Pancreas (tissue), 10 donors: ENCODE measurements around the gene MSRB3. TPM values are rescaled to one million over a fixed set of nuclear protein-coding genes. Genes with fewer than 3 reads are reported as not detected.

Experiments used
- ATAC-seq, 4 donors: fragments of 200-7000 bp; cut with Tn5 transposase; one replicate each; pipeline versions ENCODE4 v1.8.0 to v1.9.1; 2020; ENCODE audit warnings: mild to moderate bottlenecking in 4 of 4, moderate library complexity in 4 of 4
- DNase-seq, 6 donors: peaks; one replicate each; pipeline ENCODE4 v3.0.0-alpha.2; 2020
- FAIRE-seq: peaks from 2 replicates; lab custom pipeline; 2012; peaks lifted over from hg19 to GRCh38; lab: Jason Lieb, UNC
- H3K27ac ChIP-seq, 4 donors: fragments of 200-600 bp; sonication (generic); 1 replicate in 3 of 4; 2 replicates in 1 of 4; pipeline versions ENCODE4 v1.5.0 to v1.8.0; 2020
- H3K27me3 ChIP-seq, 4 donors: fragments of 200-600 bp; one replicate each; pipeline ENCODE4 v1.8.0; 2021
- H3K36me3 ChIP-seq, 3 donors: fragments of 200-600 bp; sonication (generic) in 1 of 3; one replicate each; pipeline versions ENCODE4 v1.5.0 to v1.8.0; 2020 to 2021
- H3K4me1 ChIP-seq, 3 donors: fragments of 200-600 bp; one replicate each; pipeline ENCODE4 v1.8.0; 2021
- H3K4me3 ChIP-seq, 4 donors: fragments of 200-600 bp; sonication (generic) in 2 of 4; one replicate each; pipeline versions ENCODE4 v1.5.0 to v1.8.0; 2020 to 2021
- H3K9me3 ChIP-seq, 4 donors: fragments of 200-600 bp; one replicate each; pipeline ENCODE4 v1.8.0; 2021
- WGBS, 2 donors: extraction: QIAGEN DNeasy Blood & Tissue Kit; methylation state at CpG; one replicate each; pipeline ENCODE4 v1.1.7; 2013; 5-methylcytosine and 5-hydroxymethylcytosine counted together
- intact Hi-C, 3 donors: fragments of 100-400 bp; cut with DNase I; formaldehyde crosslinking; loops; one replicate each; pipeline versions ENCODE4 v1.11.1 to v1.14.2; 2022
- polyA plus RNA-seq, 2 donors: library from polyadenylated mRNA; stranded (reverse); fragments of 200-250 nt; gene quantifications; one replicate each; pipeline ENCODE4 v1.2.3, GENCODE V29; 2013
- total RNA-seq, 6 donors: library from RNA; stranded (reverse); fragmentation: NEBNext Ultra II Directional in 4 of 6; extraction: Animal tissue kit (Norgen Biotek cat#: 25700) in 4 of 6; gene quantifications; one replicate each; pipeline versions ENCODE4 v1.2.1 to v1.2.4, GENCODE V29; 2021 to 2023
- TF ChIP-seq, protein P1 (sequence below), 4 donors: fragments of 200-600 bp; sonication (generic) in 3 of 4; IDR thresholded peaks; one replicate each; pipeline versions ENCODE4 v1.5.0 to v1.8.0; 2021; ENCODE audit warnings: antibody characterized with exemption in 4 of 4
- donor health status: healthy with polysubstance abuse.
- donor health status: DM: no; HTN: no; CAD: no; lungs with moderate emphysema.
- donor health status: DM: no; HTN: no; CAD: no.
- donor health status: control.
- donor health status: control.
- donor health status: Bipolar disorder and iron deficiency.
- donor health status: DM: yes; HTN: yes; CAD: no.
- donor health status: DM: no; HTN: no; CAD: no.
- donor health status: DM: no; HTN: no; CAD: no.
- donor health status: DM: yes; HTN: yes; CAD: no.

MSRB3 gene
- total and polyA plus RNA-seq, 8 donors: 3.2 to 11.8 (median 3.9) TPM

DNA sequence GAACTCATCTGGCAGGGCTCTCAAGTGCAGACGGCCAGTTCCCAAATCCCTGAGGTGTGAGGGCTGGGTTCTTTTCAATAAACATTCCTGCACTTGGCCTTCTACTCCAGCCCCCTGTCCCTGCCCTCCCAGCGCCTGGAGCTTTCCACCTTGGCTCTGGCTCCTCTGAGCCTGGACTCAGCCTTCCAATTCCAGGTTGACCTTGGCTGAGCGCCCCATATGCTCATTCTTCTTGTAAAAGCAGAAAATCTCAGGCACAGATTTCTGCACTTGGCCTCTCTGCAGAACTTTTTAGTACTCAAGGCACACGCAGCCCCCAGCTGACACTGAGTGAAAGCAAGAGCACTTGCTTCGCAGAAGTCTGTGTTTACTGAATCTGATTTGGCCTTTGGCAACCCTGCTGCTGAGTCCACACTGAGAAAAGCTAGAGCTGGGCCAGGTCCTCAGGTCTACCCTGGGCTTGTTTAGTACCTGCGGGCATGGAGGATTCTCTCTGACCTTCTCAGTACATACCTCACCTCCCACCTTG, 222.7 kb downstream of the MSRB3 start:
- TF ChIP-seq, protein P1, sequence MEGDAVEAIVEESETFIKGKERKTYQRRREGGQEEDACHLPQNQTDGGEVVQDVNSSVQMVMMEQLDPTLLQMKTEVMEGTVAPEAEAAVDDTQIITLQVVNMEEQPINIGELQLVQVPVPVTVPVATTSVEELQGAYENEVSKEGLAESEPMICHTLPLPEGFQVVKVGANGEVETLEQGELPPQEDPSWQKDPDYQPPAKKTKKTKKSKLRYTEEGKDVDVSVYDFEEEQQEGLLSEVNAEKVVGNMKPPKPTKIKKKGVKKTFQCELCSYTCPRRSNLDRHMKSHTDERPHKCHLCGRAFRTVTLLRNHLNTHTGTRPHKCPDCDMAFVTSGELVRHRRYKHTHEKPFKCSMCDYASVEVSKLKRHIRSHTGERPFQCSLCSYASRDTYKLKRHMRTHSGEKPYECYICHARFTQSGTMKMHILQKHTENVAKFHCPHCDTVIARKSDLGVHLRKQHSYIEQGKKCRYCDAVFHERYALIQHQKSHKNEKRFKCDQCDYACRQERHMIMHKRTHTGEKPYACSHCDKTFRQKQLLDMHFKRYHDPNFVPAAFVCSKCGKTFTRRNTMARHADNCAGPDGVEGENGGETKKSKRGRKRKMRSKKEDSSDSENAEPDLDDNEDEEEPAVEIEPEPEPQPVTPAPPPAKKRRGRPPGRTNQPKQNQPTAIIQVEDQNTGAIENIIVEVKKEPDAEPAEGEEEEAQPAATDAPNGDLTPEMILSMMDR (IDR thresholded peaks at IDR 0.05): no peak
- no peaks in the 10 kb centered on the region for H3K27me3 ChIP-seq
- intact Hi-C loops: no loop called here
- DNase-seq: peak in 1 of 6 donors; percentile 38
- no peak overlapping the region for H3K27ac ChIP-seq
- no peaks in the 10 kb centered on the region for H3K36me3 ChIP-seq
- 13 to 17% methylated on average over 6 of the region's 6 CpGs for WGBS, 2 donors
- H3K9me3 ChIP-seq: no peaks in the 10 kb centered on the region
- peaks cover 0 to 6% (median 0%) of the 10 kb centered on the region in 3 donors for H3K4me1 ChIP-seq
- no peak overlapping the region for H3K4me3 ChIP-seq
- peak in 3 of 4 donors; percentile 29 to 56 (median 52) for ATAC-seq
- no peak for FAIRE-seq

DNA sequence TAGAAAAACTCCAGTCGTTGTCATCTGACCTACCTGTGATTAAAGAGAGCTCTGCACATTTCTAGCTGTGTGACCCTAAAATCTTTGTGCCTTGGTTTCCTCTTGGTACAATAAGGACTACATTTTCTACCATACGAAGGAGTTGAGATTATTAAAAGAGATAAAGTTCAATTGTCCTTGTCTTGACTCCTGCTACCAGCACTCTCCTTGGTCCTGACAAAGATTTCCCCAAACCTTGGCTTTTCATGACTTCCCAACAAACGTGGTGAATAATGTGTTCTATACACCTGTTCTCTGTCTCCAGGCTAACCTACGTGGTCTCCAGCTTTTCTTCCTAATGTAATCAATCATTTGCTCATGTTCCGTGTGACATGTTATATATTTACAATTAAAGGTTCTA, 223.5 kb downstream of the MSRB3 start:
- Histone ChIP-seq H3K27me3 (no peaks in the 10 kb centered on the region), H3K4me3 (no peak overlapping the region), H3K4me1 (peaks cover 0 to 6% (median 0%) of the 10 kb centered on the region in 3 donors), H3K27ac (no peak overlapping the region), H3K9me3 (no peaks in the 10 kb centered on the region), H3K36me3 (no peaks in the 10 kb centered on the region)
- intact Hi-C loops: no loop called here
- TF ChIP-seq, protein P1 (IDR thresholded peaks at IDR 0.05): no peak
- WGBS, 2 donors: 71 to 80% methylated on average over 5 of the region's 5 CpGs
- no peak for DNase-seq
- FAIRE-seq: no peak
- no peak for ATAC-seq

DNA sequence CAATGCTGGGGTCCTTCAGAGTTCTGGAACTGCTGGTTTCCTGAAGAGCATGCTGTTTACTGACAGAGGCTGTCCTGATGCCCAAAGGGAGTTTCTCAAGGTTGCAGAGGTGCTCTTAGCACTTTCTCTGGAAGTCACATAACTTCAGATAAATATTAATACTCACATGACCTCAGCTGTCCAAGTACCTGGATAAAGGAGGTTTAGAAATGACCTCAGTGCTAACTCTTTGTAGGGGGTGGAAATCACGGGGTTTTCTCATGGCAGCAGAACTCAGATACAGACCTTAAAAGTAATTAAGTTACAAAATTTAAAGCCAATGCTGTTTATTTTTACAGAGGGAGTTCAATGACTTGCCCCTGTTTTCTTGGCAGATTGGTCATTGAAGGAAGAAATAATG, 225.9 kb downstream of the MSRB3 start:
- ATAC-seq (peak in 3 of 4 donors; percentile 40 to 52 (median 47)), DNase-seq (no peak), FAIRE-seq (no peak)
- no peaks in the 10 kb centered on the region for H3K9me3 ChIP-seq
- no peaks in the 10 kb centered on the region for H3K36me3 ChIP-seq
- peaks cover 0 to 6% (median 0%) of the 10 kb centered on the region in 3 donors for H3K4me1 ChIP-seq
- WGBS, 2 donors: 42 to 50% methylated on average over 1 of the region's 1 CpG
- H3K27ac ChIP-seq: no peak overlapping the region
- H3K4me3 ChIP-seq: no peak overlapping the region
- H3K27me3 ChIP-seq: no peaks in the 10 kb centered on the region
- intact Hi-C loops: no loop called here
- TF ChIP-seq, protein P1 (IDR thresholded peaks at IDR 0.05): no peak

DNA sequence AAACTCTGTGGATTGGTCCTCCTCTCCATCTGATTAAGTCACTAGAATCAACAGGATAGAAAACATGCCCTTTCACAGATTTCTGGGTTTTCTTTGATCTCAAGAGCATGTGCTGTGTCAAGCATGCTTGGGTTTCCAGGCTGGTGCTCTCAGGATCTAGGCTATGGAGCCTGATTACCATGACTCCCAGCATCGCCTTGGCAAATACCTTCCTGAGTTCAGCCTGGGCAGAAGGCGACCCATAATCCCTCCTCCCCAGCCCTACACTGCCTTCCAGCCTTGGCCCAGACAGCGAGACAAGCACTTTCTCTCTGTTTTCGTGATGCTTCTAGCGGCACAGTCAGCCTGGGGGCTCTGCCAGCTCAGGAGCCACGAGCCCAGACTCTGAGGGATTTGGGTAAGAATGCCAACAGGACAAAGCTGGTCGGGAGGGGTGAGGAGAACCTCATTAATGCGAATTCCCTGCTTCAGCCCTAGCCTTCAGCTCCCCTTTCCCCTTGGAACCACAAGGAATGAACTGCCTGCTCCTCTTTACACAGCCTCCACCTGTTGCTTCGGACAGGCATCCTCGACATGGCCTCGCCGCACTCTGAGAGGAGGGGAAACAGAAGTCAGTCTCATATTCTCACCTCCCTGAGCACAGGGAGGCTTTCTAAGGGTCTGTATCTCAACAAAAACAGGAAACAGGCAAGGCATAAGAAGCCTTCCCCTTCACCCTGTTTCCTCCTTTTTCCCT, 227.1 kb downstream of the MSRB3 start:
- Histone ChIP-seq H3K27ac (no peak overlapping the region), H3K36me3 (no peaks in the 10 kb centered on the region), H3K4me1 (peaks cover 0 to 6% (median 4%) of the 10 kb centered on the region in 3 donors), H3K27me3 (no peaks in the 10 kb centered on the region), H3K4me3 (no peak overlapping the region), H3K9me3 (no peaks in the 10 kb centered on the region)
- ATAC-seq: no peak
- 72 to 83% methylated on average over 12 of the region's 12 CpGs for WGBS, 2 donors
- no peak for DNase-seq
- TF ChIP-seq, protein P1 (IDR thresholded peaks at IDR 0.05): no peak
- no peak for FAIRE-seq
- intact Hi-C loops: no loop called here
